Daoy (cell line): ENCODE measurements around the gene STX18. TPM values are rescaled to one million over a fixed set of nuclear protein-coding genes. Genes with fewer than 3 reads are reported as not detected.
"Not testable (repeated sequence)": the region's sequence is repeated elsewhere in the genome, so short reads cannot be mapped to it uniquely, and the experiment has no call there.

Experiments used
- DNase-seq: peaks from one replicate; pipeline ENCODE4 v3.0.0-alpha.2; 2015; ENCODE audit warnings: low read depth
- total RNA-seq: library from RNA; depleted of rRNA; stranded (reverse); fragments of >200 nt; shearing (Covaris generic); gene quantifications from 2 replicates; pipeline ENCODE4 v1.2.3, GENCODE V29; 2014

STX18 gene
- total RNA-seq, 1 experiment from 2014 or later, result 48.1 TPM

GRCh38 chr4:4509521-4509920, 32.3 kb downstream of the STX18 start:
- DNase-seq, result no peak

GRCh38 chr4:4507923-4508322, 33.9 kb downstream of the STX18 start:
- DNase-seq, result no peak

GRCh38 chr4:4507403-4507802, 34.4 kb downstream of the STX18 start:
- DNase-seq, result no peak

- no peak for DNase-seq
Observed at GRCh38 chr4:4506961-4507360, 34.9 kb downstream of the STX18 start.

- not testable (repeated sequence) for DNase-seq
Observed at GRCh38 chr4:4505211-4505610, 36.6 kb downstream of the STX18 start.

- DNase-seq, result no peak
Observed at GRCh38 chr4:4504783-4505182, 37.1 kb downstream of the STX18 start.

DNA sequence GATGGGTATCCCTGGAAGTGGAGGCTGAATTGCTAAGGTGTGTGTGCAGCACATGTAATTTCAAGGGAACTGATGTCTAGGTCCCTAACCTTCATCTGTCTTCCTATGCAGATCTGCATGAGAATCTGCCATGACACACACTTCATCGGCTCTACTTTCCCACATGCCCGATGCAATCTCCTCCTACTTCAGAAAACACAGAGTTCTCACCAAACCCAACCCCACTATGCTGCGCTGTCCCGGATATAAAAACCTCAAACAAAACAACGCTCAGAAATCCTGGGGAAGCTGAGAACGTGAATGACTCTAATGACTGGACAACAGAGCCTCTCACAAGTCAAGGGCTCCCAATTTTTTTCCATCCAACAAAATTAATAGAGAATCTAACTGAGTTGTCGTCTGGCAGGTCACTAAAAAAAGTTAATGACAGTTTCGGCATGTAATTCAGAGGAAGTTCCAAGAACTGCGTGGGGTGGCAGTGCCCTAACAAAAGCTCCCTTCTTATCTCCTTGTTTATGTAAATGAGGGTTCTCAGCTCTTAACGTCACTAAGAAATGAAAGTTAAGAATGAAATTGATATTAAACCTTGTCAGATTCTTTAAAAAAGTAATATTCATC, 39.0 kb downstream of the STX18 start:
- DNase-seq, result peak; percentile 13

DNA sequence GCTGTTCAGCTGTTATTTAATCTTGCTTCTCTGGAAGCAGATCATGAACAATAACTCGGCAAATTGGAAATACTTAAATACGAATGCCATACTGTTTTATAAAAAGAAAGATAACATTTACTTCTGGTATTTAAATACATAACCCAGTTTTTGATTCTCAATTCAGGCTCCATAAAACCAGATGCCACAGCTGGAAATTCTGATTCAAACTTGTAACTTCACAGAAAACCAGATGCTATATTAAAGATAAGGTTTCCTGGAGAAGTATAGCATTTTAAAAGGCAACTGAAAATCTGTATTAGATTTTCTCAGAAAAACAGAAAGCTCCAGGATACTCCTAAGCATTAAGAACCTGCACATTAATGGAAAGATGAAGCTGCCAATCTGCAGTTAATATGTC, 40.2 kb downstream of the STX18 start:
- no peak for DNase-seq

DNA sequence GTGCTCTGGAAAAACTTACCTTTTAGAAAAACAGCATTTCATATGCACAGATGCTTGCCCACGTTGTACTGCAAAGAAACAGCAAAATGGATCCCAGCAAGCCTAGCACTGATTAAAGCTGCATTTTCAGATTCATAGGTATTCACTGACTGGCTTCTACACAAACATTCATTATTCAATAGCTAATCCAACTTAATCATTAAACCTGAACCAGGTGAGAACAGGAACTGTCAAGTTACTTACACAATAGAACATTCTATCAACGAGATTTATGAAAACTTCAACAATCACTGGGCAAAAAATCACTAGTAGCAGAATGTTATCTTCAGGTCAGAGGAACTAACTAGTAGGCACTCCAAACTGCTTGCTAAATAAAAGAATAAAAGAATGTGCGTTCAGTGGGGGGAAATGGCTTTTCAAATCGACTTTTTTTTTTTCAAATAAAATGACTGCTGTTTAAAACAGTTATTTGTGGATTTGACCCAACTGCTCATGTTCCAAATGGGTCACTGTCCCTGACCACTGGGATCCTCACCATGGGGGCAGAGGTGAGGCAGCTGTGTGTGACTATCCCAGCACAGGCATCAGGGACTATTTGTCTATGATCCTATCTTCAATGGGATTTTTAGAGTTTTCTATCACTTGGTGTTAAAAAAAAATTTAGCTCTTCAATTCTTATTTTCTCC, 42.3 kb downstream of the STX18 start:
- no peak for DNase-seq

GRCh38 chr4:4496592-4497372, 45.1 kb downstream of the STX18 start:
- no peak for DNase-seq

- no peak for DNase-seq
Observed at GRCh38 chr4:4494882-4495281, 47.0 kb downstream of the STX18 start.

DNA sequence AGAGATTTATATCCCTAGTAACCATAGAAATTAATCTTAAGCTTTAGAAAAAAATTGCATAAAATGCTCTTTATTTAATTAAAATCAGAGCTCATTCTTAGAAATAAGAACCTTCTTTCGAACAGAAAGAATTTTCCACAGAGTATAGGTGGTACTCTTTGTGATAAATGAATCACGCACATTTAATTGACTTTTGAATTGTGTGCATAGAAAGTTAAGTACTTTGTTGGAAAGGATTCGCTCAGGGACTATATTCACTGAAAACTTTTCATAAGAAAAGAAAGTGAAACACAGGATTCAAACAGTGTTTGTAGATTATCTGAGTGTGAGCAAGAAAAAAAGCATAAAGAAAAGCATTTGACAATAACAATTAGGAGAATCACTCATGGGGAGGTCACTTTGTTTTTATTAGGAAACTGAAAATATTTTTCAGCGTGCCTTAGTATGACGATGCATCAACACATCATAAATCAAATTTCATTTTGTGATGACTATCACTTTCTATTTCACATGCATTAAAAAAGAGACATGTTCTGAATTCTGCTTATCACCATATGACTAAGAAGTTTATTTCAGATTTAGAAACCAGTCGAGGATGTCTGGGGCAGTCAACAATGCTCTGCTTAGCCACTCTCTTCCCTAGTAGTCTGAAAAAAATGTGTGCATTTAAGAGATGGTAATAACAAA, 49.5 kb downstream of the STX18 start:
- DNase-seq, result no peak

DNA sequence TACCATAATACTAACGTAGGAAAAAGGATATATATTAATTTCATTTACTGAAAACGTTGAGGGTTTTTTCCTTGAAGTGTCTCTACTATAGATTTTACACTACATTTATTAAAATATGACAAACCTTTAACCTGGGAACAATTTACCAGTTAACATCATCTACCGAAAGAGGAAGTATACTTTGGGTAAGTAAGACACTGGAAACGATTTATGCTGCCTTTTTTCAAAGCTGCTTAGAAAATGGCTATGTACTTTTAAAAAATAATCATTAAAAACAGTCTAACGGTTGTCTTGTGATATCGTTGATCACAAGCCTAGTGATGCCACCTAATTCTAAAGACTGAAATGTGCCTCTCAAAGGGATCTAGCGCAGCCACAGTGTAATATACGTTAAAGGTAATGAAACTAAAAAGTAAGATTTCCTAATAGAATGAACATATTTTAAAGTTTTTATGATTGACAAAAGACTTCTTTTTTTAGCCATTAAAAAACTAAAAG, 50.4 kb downstream of the STX18 start:
- DNase-seq, result no peak

DNA sequence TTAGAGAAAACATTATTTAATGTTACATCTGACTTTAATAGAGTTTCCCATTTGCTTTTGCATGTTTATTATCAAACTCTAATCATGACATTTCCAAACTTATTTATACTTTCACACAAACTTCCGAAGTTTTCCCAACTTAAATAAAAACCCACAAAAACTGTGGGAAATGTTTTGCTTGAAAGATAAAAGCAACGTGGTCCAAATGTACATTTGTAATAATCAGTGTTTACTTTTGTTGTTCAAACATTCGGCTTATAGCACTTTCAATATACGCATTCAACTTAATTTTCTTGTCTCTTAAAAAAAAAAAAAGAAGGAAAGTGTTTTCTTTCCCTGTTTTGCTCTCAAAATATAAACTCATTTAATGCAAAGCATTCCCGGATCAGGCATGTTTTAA, 51.0 kb downstream of the STX18 start:
- DNase-seq, result no peak

GRCh38 chr4:4490041-4490440, 51.8 kb downstream of the STX18 start:
- no peak for DNase-seq

GRCh38 chr4:4488405-4489404, 53.1 kb downstream of the STX18 start:
- DNase-seq, result peak; percentile 72

DNA sequence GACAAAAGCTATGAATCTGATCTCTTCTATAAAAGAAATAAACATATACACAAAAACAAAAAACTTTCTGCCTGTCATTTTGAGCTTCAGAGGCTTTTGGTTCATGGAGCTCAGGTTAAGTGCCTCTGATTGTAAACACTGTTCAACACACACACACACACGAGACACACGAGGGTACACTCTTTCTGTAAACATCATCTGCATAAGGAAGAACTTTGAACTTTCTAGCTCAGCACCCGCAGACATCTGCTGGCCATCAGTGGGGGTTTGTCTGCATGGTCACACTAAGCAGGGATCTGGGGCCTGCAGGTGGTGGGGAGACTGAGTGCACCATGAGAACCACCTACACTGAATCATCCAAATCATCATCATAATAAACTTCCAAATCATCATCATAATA, 54.9 kb downstream of the STX18 start:
- DNase-seq, result no peak

DNA sequence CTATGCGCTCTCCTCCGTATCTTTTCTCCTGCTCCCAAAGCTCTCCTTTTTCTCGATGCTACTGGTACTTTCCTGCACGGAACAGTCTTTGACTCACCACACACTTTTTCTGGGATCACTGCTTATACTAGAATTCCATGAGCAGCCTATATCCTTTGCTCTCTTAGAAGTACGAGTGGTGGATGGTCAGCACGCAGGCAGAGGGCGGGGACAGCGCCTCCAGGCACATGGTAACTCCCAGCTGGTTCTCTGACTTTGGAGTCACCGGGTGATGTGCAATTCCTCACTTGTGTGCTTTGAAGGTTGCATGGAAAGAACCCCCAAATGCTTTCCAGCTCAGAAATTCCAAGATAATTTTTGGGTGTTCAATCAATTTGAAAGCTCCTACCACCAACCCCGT, 56.0 kb downstream of the STX18 start:
- DNase-seq, result no peak

DNA sequence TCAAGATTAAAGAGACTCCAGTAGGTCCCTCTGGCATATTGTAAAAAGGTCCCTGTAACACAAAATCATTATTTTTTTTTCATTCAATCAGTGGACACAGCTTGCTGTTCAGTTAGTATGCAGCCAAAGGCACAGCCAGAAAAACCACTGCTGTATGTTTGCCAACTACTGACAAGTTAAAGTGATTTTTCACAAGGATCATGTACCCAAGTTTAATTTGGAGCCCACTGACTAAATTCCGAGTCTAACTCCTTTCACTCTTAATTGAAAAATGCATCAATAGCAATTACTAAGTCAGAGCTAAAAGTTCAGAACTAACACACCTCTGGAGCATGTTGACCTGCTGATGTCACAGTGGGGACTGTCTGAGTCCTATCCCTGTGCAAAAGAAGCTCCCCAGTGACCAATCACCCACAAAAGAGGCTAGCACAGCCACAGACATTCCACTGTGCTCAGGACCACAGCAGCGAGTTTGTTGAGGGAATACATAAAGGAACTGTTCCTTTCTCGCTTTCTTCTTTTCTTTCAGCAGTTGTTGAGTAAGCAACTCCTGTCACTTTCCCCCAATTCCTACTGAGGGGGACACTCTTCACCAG, 60.4 kb downstream of the STX18 start:
- DNase-seq, result no peak

GRCh38 chr4:4480685-4481398, 61.0 kb downstream of the STX18 start:
- DNase-seq, result no peak
